Activated CD4-positive, alpha-beta T cell treated with anti-CD3 and anti-CD28 coated beads, Interleukin-2, amount 50 U/mL, for 1 hour (primary cell): Measurements from ENCODE around the gene GCNT2.
"Not testable (repeated sequence)": the region's sequence is repeated elsewhere in the genome, so short reads cannot be mapped to it uniquely, and the experiment has no call there.

ENCODE experiments used
- DNase-seq: peaks from one replicate; pipeline ENCODE4 v3.0.0-alpha.2; 2020

The GCNT2 gene

GRCh38 chr6:10582774-10583508 lies 61.8 kb downstream of the GCNT2 start:
- DNase-seq = no peak

GRCh38 chr6:10583509-10583901 lies 62.4 kb downstream of the GCNT2 start:
- DNase-seq = no peak

GRCh38 chr6:10584607-10585006 lies 63.5 kb downstream of the GCNT2 start:
- DNase-seq = no peak

- DNase-seq = no peak
Measured at GRCh38 chr6:10585209-10585845, 64.2 kb downstream of the GCNT2 start.

GRCh38 chr6:10586302-10586701 lies 65.2 kb downstream of the GCNT2 start:
- no peak for DNase-seq

GRCh38 chr6:10587656-10588406 lies 66.7 kb downstream of the GCNT2 start:
- no peak for DNase-seq

- no peak for DNase-seq
Measured at GRCh38 chr6:10588562-10589428, 67.6 kb downstream of the GCNT2 start.

GRCh38 chr6:10589429-10589727 lies 68.2 kb downstream of the GCNT2 start:
- no peak for DNase-seq

- no peak for DNase-seq
Measured at GRCh38 chr6:10589983-10590382, 68.8 kb downstream of the GCNT2 start.

GRCh38 chr6:10591422-10592160 lies 70.4 kb downstream of the GCNT2 start:
- DNase-seq = no peak

GRCh38 chr6:10595731-10596664 lies 74.8 kb downstream of the GCNT2 start:
- no peak for DNase-seq

GRCh38 chr6:10597499-10598001 lies 76.4 kb downstream of the GCNT2 start:
- DNase-seq = no peak

- no peak for DNase-seq
Measured at GRCh38 chr6:10598084-10598960, 77.2 kb downstream of the GCNT2 start.

GRCh38 chr6:10599046-10599445 lies 77.9 kb downstream of the GCNT2 start:
- DNase-seq = no peak

GRCh38 chr6:10600681-10601080 lies 79.5 kb downstream of the GCNT2 start:
- not testable (repeated sequence) for DNase-seq

- no peak for DNase-seq
Measured at GRCh38 chr6:10603219-10603618, 82.1 kb downstream of the GCNT2 start.

- no peak for DNase-seq
Measured at GRCh38 chr6:10609038-10609437, 87.9 kb downstream of the GCNT2 start.

GRCh38 chr6:10610289-10610688 lies 89.1 kb downstream of the GCNT2 start:
- DNase-seq = no peak

- no peak for DNase-seq
Measured at GRCh38 chr6:10612161-10612560, 91.0 kb downstream of the GCNT2 start.

GRCh38 chr6:10613077-10613476 lies 91.9 kb downstream of the GCNT2 start:
- DNase-seq = no peak
